Activated T-helper 2 cell treated with anti-CD3 and anti-CD28 coated beads, Interferon-gamma antibody, Interleukin-2, Interleukin-4, amounts not matched to agents 10 μg/mL and 5 μg/mL and 100 μg/mL, durations not matched to agents 14 hours and 24 hours and 36 hours (primary cell): ENCODE measurements around the gene VPS13D. TPM values are rescaled to one million over a fixed set of nuclear protein-coding genes. Genes with fewer than 3 reads are reported as not detected.

Experiments used
- DNase-seq: peaks from one replicate; pipeline ENCODE4 v3.0.0; 2021; ENCODE audit warnings: low spot score
- H3K27ac Mint-ChIP-seq: one replicate; pipeline ENCODE4 v1.8.0; 2021; ENCODE audit warnings: mixed read lengths
- H3K27me3 Mint-ChIP-seq: one replicate; pipeline ENCODE4 v1.8.0; 2021; ENCODE audit warnings: low read depth, mixed read lengths
- H3K36me3 Mint-ChIP-seq: one replicate; pipeline ENCODE4 v1.8.0; 2021; ENCODE audit warnings: low read depth, mixed read lengths
- H3K4me1 Mint-ChIP-seq: one replicate; pipeline ENCODE4 v1.8.0; 2021; ENCODE audit warnings: low read depth, mixed read lengths
- H3K4me3 Mint-ChIP-seq: one replicate; pipeline ENCODE4 v1.8.0; 2021; ENCODE audit warnings: low read depth, mild to moderate bottlenecking, moderate library complexity, mixed read lengths
- H3K9me3 Mint-ChIP-seq: one replicate; pipeline ENCODE4 v1.8.0; 2021; ENCODE audit warnings: mixed read lengths
- intact Hi-C: fragments of 100-400 bp; cut with micrococcal nuclease; formaldehyde crosslinking; loops from one replicate; pipeline ENCODE4 v1.15.1; 2023
- total RNA-seq: library from RNA; stranded (reverse); gene quantifications from 2 replicates; pipeline ENCODE4 v1.2.3, GENCODE V29; 2022

Gene VPS13D
- total RNA-seq, 1 donor from 2014 or later = 28.6 TPM

DNA sequence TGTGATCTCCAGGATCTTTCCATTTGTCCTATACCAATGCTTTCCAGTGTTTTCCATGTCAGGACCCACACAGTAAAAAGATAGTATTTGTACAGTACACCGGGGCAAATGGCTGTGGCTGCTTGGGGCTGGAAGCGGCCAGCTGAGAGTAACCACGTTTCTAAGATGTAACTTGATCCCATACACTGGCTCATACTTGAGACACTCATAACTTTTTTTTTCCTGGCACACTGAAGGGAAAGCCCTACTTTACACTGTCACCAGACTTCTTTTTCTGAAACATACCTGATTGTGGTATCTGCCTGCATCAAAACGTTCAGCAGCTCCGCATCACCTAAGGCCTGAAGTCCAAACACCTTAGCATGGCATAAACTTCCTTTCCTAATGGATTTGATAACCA lies 21.6 kb downstream of the VPS13D start:
- Mint-ChIP-seq H3K4me3 (no peak overlapping the region), H3K9me3 (no peaks in the 10 kb centered on the region), H3K27ac (no peak overlapping the region), H3K4me1 (no peaks in the 10 kb centered on the region), H3K36me3 (peaks cover 46% of the 10 kb centered on the region), H3K27me3 (no peaks in the 10 kb centered on the region)
- DNase-seq = no peak
- intact Hi-C loops = no loop called here

DNA sequence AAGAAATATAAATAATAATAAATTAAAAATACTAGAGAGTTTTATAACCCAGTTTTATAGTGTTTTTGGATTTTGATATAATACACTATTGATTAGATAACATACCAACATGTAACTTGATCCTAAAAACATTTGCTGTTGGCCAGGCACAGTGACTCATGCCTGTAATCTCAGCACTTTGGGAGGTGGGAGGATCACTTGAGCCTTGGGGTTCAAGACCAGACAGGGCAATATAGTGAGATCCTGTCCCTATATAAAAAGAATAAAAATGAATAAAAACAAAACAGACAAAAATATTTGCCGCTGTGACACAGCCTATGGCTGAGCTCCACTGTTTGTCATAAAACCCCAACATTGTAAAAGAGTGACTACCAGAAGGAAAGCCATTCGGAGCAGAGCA lies 26.1 kb downstream of the VPS13D start:
- Mint-ChIP-seq H3K27ac (no peak overlapping the region), H3K4me1 (no peaks in the 10 kb centered on the region), H3K36me3 (peaks cover 61% of the 10 kb centered on the region), H3K9me3 (no peaks in the 10 kb centered on the region), H3K27me3 (no peaks in the 10 kb centered on the region), H3K4me3 (no peak overlapping the region)
- intact Hi-C loops = no loop called here
- no peak for DNase-seq

DNA sequence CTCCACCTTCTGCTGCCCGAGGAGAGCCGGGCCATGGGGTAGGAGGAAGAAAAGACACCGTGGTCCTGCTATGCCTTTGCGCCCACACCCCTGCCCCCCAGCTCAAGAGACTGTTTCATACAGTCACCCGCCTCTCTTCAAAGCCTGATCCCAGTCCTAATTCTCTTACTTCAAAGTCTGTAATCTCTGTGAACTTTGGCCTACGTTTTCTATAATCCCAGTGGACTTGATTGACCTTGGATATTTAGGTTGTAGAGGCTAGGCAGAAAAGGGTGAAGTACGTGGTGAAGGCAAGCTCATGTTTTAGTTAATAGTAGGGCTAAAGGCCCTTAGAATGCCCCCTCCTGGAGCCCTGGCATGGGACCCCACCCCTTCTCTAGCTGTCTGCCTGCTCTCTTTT lies 28.4 kb downstream of the VPS13D start:
- Mint-ChIP-seq H3K9me3 (no peaks in the 10 kb centered on the region), H3K27ac (no peak overlapping the region), H3K4me1 (no peaks in the 10 kb centered on the region), H3K4me3 (no peak overlapping the region), H3K27me3 (no peaks in the 10 kb centered on the region), H3K36me3 (peaks cover 67% of the 10 kb centered on the region)
- no peak for DNase-seq
- intact Hi-C loops = no loop called here

DNA sequence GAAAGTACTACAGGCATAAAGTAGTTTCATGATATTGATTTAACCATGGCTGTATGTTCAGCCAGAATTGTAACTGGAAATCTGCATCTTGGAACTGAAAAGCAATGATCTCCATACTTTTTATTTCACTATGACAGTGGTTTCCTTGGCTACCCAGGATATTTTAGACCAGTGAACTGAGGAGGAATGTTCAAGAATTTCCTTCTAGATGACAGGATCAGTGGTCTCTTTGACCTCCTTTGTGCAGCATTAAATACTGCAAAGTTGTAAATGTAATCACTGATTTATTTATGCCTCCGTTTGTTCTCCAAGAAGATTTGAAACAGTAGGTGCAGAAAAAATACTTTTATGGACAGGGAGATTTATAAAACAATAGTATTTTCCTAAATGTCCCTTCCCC lies 39.5 kb downstream of the VPS13D start:
- H3K27me3 Mint-ChIP-seq = no peaks in the 10 kb centered on the region
- intact Hi-C loops = no loop called here
- no peak for DNase-seq
- no peak overlapping the region for H3K27ac Mint-ChIP-seq
- H3K36me3 Mint-ChIP-seq = peaks cover 68% of the 10 kb centered on the region
- peaks cover 15% of the 10 kb centered on the region for H3K4me1 Mint-ChIP-seq
- H3K9me3 Mint-ChIP-seq = peaks cover 8% of the 10 kb centered on the region
- no peak overlapping the region for H3K4me3 Mint-ChIP-seq

DNA sequence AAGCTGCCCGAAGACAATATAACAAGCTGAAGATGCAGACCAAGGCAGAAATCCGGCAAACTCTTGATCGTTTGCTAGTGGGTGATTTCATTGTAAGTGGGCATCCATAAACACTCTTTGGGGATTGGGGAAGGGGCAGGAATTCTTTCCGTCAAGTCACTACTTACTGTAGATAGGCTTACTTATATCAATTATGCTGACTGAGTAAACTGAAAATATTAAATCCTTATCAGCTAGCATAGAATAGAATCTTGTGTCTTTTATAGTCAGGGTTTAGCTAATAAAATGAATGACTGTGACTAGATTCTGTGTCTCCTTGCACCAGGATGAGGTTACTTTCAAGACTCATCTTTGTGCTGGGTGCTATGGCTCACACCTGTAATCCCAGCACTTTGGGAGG lies 41.2 kb downstream of the VPS13D start:
- no peaks in the 10 kb centered on the region for H3K27me3 Mint-ChIP-seq
- H3K4me3 Mint-ChIP-seq = no peak overlapping the region
- intact Hi-C loops = no loop called here
- H3K36me3 Mint-ChIP-seq = peaks cover 62% of the 10 kb centered on the region
- no peak overlapping the region for H3K27ac Mint-ChIP-seq
- peaks cover 6% of the 10 kb centered on the region for H3K4me1 Mint-ChIP-seq
- no peaks in the 10 kb centered on the region for H3K9me3 Mint-ChIP-seq
- no peak for DNase-seq

DNA sequence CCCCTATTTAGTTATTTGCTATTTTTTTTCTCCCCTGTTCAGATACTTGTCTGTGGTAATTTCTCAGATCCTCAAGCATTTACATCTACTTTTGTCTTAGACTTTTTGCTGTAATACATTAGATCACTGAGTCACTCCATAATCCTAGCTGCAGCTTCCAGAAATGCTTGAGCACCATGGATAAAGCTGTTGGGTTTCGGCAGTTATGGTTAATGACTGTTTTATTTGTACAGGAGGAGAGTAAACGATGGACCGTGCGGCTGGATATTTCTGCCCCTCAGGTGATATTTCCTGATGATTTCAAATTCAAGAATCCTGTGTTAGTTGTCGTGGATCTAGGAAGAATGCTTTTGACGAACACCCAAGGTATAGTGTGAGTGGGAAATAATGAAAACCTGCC lies 42.9 kb downstream of the VPS13D start:
- no peaks in the 10 kb centered on the region for H3K27me3 Mint-ChIP-seq
- H3K4me1 Mint-ChIP-seq = no peaks in the 10 kb centered on the region
- DNase-seq = no peak
- intact Hi-C loops = loop anchor here (2.0 kb wide), 1 partner anchor 386 kb away; no protein-coding TSS in a partner anchor
- H3K27ac Mint-ChIP-seq = no peak overlapping the region
- H3K9me3 Mint-ChIP-seq = no peaks in the 10 kb centered on the region
- H3K36me3 Mint-ChIP-seq = peaks cover 67% of the 10 kb centered on the region
- H3K4me3 Mint-ChIP-seq = no peak overlapping the region

DNA sequence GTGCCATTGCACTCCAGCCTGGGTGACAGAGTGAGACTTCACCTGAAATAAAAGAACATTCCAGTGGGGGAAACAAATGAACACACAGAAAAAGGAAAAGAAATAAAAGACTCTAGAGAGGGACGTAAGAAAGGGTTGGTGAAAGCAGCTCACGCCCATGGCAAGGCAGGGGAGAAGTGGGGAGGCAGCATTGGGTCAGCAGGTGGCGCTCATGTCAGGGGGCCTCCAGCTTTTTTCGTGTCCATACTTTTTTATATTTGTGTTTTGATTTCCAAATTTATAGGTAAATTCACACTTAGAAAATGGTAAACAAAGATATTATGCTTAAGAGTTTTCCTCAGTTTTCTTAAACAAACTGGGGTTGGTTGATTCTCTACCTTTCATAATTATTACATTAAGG lies 45.5 kb downstream of the VPS13D start:
- DNase-seq = no peak
- Mint-ChIP-seq H3K9me3 (no peaks in the 10 kb centered on the region), H3K27me3 (no peaks in the 10 kb centered on the region), H3K4me1 (no peaks in the 10 kb centered on the region), H3K36me3 (peaks cover 72% of the 10 kb centered on the region), H3K4me3 (no peak overlapping the region), H3K27ac (no peak overlapping the region)
- intact Hi-C loops = loop anchor here (1.0 kb wide), 1 partner anchor 345 kb away; no protein-coding TSS in a partner anchor

DNA sequence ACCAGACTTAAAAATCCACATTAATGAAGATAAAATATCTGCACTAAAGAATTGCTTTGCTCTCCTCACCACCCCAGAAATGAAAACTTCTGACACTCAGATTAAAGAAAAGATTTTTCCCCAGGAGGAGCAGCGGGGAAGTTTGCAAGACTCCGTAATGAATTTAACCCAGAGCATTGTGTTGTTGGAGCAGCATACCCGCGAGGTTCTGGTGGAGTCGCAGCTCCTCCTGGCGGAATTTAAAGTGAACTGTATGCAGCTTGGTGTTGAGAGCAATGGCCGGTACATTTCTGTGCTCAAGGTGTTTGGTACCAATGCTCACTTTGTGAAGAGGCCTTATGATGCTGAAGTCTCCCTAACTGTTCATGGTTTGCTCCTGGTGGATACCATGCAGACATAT lies 46.4 kb downstream of the VPS13D start:
- no peak for DNase-seq
- H3K27ac Mint-ChIP-seq = no peak overlapping the region
- H3K4me3 Mint-ChIP-seq = no peak overlapping the region
- no peaks in the 10 kb centered on the region for H3K27me3 Mint-ChIP-seq
- no peaks in the 10 kb centered on the region for H3K9me3 Mint-ChIP-seq
- intact Hi-C loops = no loop called here
- H3K36me3 Mint-ChIP-seq = peaks cover 68% of the 10 kb centered on the region
- no peaks in the 10 kb centered on the region for H3K4me1 Mint-ChIP-seq

DNA sequence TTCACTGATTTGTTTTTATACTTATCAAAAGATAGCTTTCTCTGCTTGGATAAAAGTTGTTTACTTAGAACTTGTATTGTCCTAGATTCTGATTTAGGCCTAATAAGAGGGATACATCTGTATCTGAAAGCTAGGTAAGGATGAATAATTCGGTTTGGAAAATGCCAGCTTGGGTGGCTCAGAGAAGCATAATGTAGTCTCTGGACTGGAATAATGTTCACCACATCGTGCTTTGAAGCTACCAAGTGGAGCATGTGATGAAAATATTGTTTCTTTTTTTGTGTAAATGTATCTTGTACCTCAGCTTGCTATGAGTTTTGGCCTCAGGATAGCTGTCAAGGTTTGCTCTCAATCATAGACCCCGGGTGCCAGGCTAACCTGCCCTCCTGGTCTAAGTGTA lies 49.2 kb downstream of the VPS13D start:
- no peak for DNase-seq
- no peaks in the 10 kb centered on the region for H3K4me1 Mint-ChIP-seq
- intact Hi-C loops = no loop called here
- H3K9me3 Mint-ChIP-seq = no peaks in the 10 kb centered on the region
- peaks cover 65% of the 10 kb centered on the region for H3K36me3 Mint-ChIP-seq
- H3K27ac Mint-ChIP-seq = no peak overlapping the region
- no peak overlapping the region for H3K4me3 Mint-ChIP-seq
- no peaks in the 10 kb centered on the region for H3K27me3 Mint-ChIP-seq

DNA sequence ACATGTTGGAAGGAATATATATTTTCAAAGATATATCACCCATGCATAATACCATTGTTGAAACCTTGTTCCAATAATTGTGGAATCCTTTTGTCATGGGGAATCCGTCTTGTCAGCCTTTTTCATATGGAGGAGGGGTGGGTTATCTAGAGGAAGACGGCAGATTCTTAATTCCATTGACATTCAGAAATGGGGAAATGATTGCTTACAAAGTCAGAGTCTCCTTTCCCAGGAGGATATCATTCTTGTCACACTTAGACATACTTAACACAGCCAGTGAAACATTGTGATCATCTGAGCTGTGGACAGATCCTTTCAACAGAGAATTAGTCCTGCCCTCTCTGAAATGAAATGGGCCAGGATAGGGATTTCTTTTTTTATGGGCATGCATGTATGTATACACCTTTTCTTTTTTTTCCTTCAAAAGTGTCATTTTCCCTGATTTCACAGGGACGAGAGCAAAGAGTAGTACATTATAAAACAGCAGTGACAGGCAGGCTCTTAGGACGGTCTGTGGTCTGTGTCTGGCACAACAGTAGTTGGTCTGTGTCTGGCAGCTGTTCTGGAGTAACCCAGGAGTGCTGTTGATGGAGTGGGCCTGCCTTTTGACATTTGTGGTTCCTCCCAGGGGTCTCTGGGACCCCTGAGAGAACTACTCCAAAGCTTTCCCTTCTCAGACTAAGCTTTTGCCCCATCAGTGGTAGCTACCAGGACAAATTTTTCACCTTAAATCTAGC lies 50.1 kb downstream of the VPS13D start:
- H3K9me3 Mint-ChIP-seq = no peaks in the 10 kb centered on the region
- no peak for DNase-seq
- no peaks in the 10 kb centered on the region for H3K27me3 Mint-ChIP-seq
- H3K4me1 Mint-ChIP-seq = no peaks in the 10 kb centered on the region
- H3K4me3 Mint-ChIP-seq = no peak overlapping the region
- intact Hi-C loops = no loop called here
- H3K36me3 Mint-ChIP-seq = peaks cover 69% of the 10 kb centered on the region
- H3K27ac Mint-ChIP-seq = no peak overlapping the region

DNA sequence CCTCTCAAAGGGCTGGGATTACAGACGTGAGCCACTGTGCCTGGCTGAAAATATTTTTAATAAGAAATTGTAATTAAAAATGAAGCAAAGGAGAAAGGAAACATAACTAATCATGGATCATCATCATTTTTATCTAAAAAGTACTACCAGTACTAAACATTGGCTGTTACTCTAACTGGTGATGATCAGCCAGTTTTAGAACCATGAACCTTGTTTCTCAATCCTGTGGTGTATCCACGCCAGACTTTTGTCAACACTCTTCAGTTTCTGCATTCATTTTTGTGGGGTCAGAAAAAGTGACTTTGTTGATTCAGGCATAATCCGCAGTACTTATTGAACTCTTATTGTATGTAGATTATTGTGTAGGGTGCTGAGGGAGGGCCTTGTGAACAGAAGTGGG lies 52.3 kb downstream of the VPS13D start:
- intact Hi-C loops = no loop called here
- Mint-ChIP-seq H3K36me3 (peaks cover 59% of the 10 kb centered on the region), H3K9me3 (no peaks in the 10 kb centered on the region), H3K4me1 (peaks cover 1% of the 10 kb centered on the region), H3K4me3 (no peak overlapping the region), H3K27me3 (no peaks in the 10 kb centered on the region), H3K27ac (no peak overlapping the region)
- DNase-seq = no peak

DNA sequence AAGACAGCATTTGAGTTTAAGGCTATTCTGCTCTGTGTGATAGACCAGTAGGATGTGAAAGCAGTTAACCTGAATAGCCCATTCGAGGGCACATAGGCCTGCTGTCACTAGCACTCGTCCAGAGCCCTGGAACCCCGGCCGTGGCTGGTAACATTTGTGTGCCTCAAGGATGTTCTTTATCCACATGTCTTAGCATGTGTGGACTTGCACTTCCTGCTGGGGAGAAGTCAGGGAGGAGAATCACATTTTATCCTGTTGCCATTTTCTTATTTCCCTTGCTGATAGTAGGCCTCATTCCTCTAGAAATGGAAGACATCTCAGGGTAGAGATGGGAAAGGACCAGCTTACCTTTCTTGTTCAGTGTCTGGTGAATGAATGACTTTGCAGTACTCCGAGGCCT lies 54.7 kb downstream of the VPS13D start:
- DNase-seq = no peak
- Mint-ChIP-seq H3K27me3 (no peaks in the 10 kb centered on the region), H3K27ac (no peak overlapping the region), H3K9me3 (no peaks in the 10 kb centered on the region), H3K4me3 (no peak overlapping the region), H3K4me1 (peaks cover 8% of the 10 kb centered on the region), H3K36me3 (peaks cover 52% of the 10 kb centered on the region)
- intact Hi-C loops = no loop called here

DNA sequence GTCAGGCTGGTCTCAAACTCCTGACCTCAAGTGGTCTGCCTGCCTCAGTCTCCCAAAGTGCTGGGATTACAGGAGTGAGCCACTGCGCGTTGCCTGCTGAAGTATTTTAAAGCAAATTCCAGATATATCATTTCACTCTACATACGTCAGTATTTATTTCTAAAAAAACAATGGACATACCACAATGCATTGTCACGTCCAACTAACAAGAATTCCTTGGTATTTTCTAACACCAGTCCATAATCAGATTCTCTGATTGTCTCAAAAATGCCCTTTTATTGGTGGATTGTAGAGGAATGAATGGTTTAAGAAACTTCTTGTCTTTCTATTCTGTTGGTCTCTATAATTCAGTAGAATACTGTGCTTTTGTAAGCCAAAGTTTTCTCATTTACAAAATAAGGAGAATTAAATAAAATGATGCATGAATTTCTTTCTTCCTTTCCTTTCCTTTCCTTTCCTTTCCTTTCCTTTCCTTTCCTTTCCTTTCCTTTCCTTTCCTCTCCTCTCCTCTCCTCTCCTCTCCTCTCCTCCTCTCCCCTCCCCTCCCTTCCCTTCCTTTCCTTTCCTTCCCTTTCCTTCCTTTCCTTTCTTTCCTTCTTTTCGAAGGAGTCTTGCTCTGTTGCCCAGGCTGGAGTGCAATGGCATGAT lies 55.8 kb downstream of the VPS13D start:
- no peaks in the 10 kb centered on the region for H3K9me3 Mint-ChIP-seq

More for the DNA sequence above, 55.8 kb downstream of the VPS13D start:
- H3K4me3 Mint-ChIP-seq = no peak overlapping the region
- no peak for DNase-seq
- no peaks in the 10 kb centered on the region for H3K27me3 Mint-ChIP-seq
- intact Hi-C loops = no loop called here
- peaks cover 8% of the 10 kb centered on the region for H3K4me1 Mint-ChIP-seq
- peaks cover 48% of the 10 kb centered on the region for H3K36me3 Mint-ChIP-seq
- no peak overlapping the region for H3K27ac Mint-ChIP-seq
